CD14-positive monocyte (primary cell): ENCODE data around the gene ELOA. TPM values are rescaled to one million over a fixed set of nuclear protein-coding genes. Genes with fewer than 3 reads are reported as not detected.

Source experiments
- DNase-seq, 3 donors: peaks; one replicate each; pipeline ENCODE4 v3.0.0-alpha.2; 2011 to 2022
- H2AFZ ChIP-seq: 2 replicates; pipeline ENCODE4 v1.6.0; 2012; ENCODE audit warnings: mild to moderate bottlenecking, low read depth, low read length, inconsistent platforms; ENCODE audit not compliant: insufficient read depth, poor library complexity, severe bottlenecking
- H3K27ac ChIP-seq, 2 donors: 1 replicate in 1 of 2; 2 replicates in 1 of 2; pipeline ENCODE4 v1.5.1; 2012 to 2013; ENCODE audit warnings: low read length in 2 of 2, control low read depth in 1 of 2, inconsistent platforms in 1 of 2, low read depth in 1 of 2, mild to moderate bottlenecking in 1 of 2
- H3K27me3 ChIP-seq, 2 donors: one replicate each; pipeline versions ENCODE4 v1.6.0 to v1.6.1; 2011 to 2013; ENCODE audit warnings: low read length in 2 of 2; ENCODE audit not compliant: control insufficient read depth in 2 of 2, insufficient read depth in 2 of 2
- H3K36me3 ChIP-seq, 2 donors: replicated peaks in 1 of 2; 1 replicate in 1 of 2; 2 replicates in 1 of 2; pipeline versions ENCODE4 v1.5.1 to v1.6.1; 2012 to 2013; ENCODE audit warnings: low read length in 2 of 2, control low read depth in 1 of 2, inconsistent platforms in 1 of 2, mild to moderate bottlenecking in 1 of 2; ENCODE audit not compliant: insufficient read depth in 2 of 2, control insufficient read depth in 1 of 2
- H3K4me1 ChIP-seq, 2 donors: 1 replicate in 1 of 2; 2 replicates in 1 of 2; pipeline versions ENCODE4 v1.5.1 to v1.6.1; 2012 to 2013; ENCODE audit warnings: low read length in 2 of 2, control low read depth in 1 of 2, inconsistent platforms in 1 of 2, mild to moderate bottlenecking in 1 of 2, moderate library complexity in 1 of 2; ENCODE audit not compliant: insufficient read depth in 2 of 2, control insufficient read depth in 1 of 2
- H3K4me2 ChIP-seq: replicated peaks from 2 replicates; pipeline ENCODE3; 2012; ENCODE audit warnings: low read length, moderate library complexity, mild to moderate bottlenecking; ENCODE audit not compliant: poor library complexity, severe bottlenecking; ENCODE audit errors: extremely low read depth
- H3K4me3 ChIP-seq, 3 experiments: fragments of 200-600 bp in 1 of 3; sonication (generic) in 1 of 3; replicated peaks in 1 of 3; 1 replicate in 2 of 3; 2 replicates in 1 of 3; pipeline ENCODE4 v1.5.1; 2011 to 2013; ENCODE audit warnings: low read length in 3 of 3, mild to moderate bottlenecking in 3 of 3, control low read depth in 2 of 3, low read depth in 2 of 3, inconsistent platforms in 1 of 3, moderate library complexity in 1 of 3
- H3K79me2 ChIP-seq: 2 replicates; pipeline ENCODE4 v1.6.0; 2012; ENCODE audit warnings: mild to moderate bottlenecking, control low read depth, inconsistent platforms, low read length, moderate library complexity; ENCODE audit not compliant: insufficient read depth
- H3K9ac ChIP-seq: 2 replicates; pipeline ENCODE4 v1.6.0; 2017; ENCODE audit warnings: low read length, mild to moderate bottlenecking; ENCODE audit not compliant: insufficient read depth, poor library complexity, severe bottlenecking
- H3K9me3 ChIP-seq, 2 donors: replicated peaks in 1 of 2; 1 replicate in 1 of 2; 2 replicates in 1 of 2; pipeline versions ENCODE4 v1.5.1 to v1.6.1; 2012 to 2013; ENCODE audit warnings: low read length in 2 of 2, control low read depth in 1 of 2; ENCODE audit not compliant: control insufficient read depth in 1 of 2, insufficient read depth in 1 of 2
- H4K20me1 ChIP-seq: 2 replicates; pipeline ENCODE4 v1.6.0; 2012; ENCODE audit warnings: mild to moderate bottlenecking, low read length, control low read depth, moderate library complexity; ENCODE audit not compliant: insufficient read depth
- H3K27ac Mint-ChIP-seq, 7 donors: one replicate each; pipeline ENCODE4 v1.8.0; 2020; ENCODE audit warnings: mild to moderate bottlenecking in 7 of 7, mixed read lengths in 7 of 7, moderate library complexity in 6 of 7, inconsistent platforms in 2 of 7
- H3K27me3 Mint-ChIP-seq, 3 donors: one replicate each; pipeline ENCODE4 v1.8.0; 2021 to 2022; ENCODE audit warnings: low read depth in 3 of 3, mild to moderate bottlenecking in 3 of 3, mixed read lengths in 3 of 3, moderate library complexity in 3 of 3, inconsistent platforms in 1 of 3
- H3K36me3 Mint-ChIP-seq, 2 donors: one replicate each; pipeline ENCODE4 v1.8.0; 2020; ENCODE audit warnings: mixed read lengths in 2 of 2, inconsistent platforms in 1 of 2, mild to moderate bottlenecking in 1 of 2
- H3K4me1 Mint-ChIP-seq: one replicate; pipeline ENCODE4 v1.8.0; 2020; ENCODE audit warnings: mild to moderate bottlenecking, mixed read lengths
- H3K4me3 Mint-ChIP-seq, 2 donors: one replicate each; pipeline ENCODE4 v1.8.0; 2020; ENCODE audit warnings: mild to moderate bottlenecking in 2 of 2, mixed read lengths in 2 of 2, moderate library complexity in 1 of 2
- H3K9me3 Mint-ChIP-seq, 7 donors: one replicate each; pipeline ENCODE4 v1.8.0; 2020 to 2022; ENCODE audit warnings: mixed read lengths in 7 of 7, mild to moderate bottlenecking in 6 of 7, moderate library complexity in 6 of 7, inconsistent platforms in 2 of 7
- WGBS: methylation state at CpG from one replicate; pipeline ENCODE4 v1.1.5; 2013; ENCODE audit warnings: missing lambda C conversion rate; ENCODE audit not compliant: insufficient coverage; 5-methylcytosine and 5-hydroxymethylcytosine counted together
- intact Hi-C, 2 donors: fragments of 100-400 bp; cut with micrococcal nuclease; formaldehyde crosslinking; loops; one replicate each; pipeline versions ENCODE4 v1.15.0 to v1.15.1; 2023
- polyA plus RNA-seq, 3 donors: library from polyadenylated mRNA; depleted of rRNA in 1 of 3; unstranded in 2 of 3; stranded (reverse) in 1 of 3; fragments of 300-500 nt in 2 of 3; fragments of >200 nt in 1 of 3; fragmentation: Illumina TruSeq in 2 of 3; gene quantifications; 1 replicate in 2 of 3; 2 replicates in 1 of 3; pipeline ENCODE4 v1.2.3, GENCODE V29; 2012 to 2021
- TF ChIP-seq, protein P1 (sequence below): fragments of 200-600 bp; IDR thresholded peaks from one replicate; pipeline ENCODE4 v1.8.0; 2022; ENCODE audit warnings: antibody characterized with exemption, mild to moderate bottlenecking

Gene ELOA
- polyA plus RNA-seq, 3 donors = 25.4 to 31.2 (median 28.7) TPM

DNA sequence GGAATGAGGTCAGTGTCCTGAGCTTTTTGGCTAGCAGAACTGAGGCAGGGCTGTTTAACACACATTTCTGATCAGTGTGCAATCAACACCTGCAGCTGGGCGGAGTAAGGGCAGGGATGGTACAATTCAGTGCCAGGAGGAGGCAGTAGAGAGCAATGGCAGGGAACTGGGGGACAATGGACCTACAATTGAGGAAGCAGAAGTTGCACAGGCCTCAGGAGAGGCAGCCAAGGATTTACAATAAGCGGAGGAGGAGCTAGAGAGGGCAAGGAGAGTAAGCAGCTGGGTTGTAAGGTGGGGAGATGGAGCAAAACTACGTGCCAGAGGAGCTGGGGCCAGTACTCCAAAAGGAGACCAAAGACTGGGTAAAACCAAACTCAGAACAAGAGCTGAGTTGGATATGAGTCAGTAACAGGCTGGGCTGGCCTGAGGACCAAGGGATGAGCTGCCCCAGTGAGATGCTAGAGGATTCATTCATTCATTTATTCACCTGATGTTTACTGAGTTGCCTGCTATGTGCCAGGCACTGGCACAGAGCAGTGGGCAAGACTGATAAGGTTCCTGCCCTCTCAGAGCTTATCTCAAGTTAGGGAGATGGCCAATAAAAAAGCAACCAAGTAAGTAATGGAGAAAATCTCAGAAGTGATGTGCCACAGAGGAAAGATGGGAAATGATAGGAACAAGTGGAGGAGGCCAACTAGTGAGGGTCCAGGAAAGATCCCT, 67.7 kb downstream of the ELOA start:
- peaks cover 46% of the 10 kb centered on the region for H3K4me1 Mint-ChIP-seq
- H3K27ac ChIP-seq = peak overlapping the region; percentile 49 to 83
- H3K4me3 ChIP-seq = peak overlapping the region in 1 of 3 experiments; percentile 27
- H3K79me2 ChIP-seq = no peaks in the 10 kb centered on the region
- H3K9me3 ChIP-seq = no peaks in the 10 kb centered on the region
- no peaks in the 10 kb centered on the region for H3K27me3 Mint-ChIP-seq
- H2AFZ ChIP-seq = peak overlapping the region; percentile 37
- peaks cover 40 to 62% of the 10 kb centered on the region in 2 donors for H3K36me3 Mint-ChIP-seq
- H3K4me3 Mint-ChIP-seq = no peak overlapping the region
- no peak overlapping the region for H3K4me2 ChIP-seq
- H3K36me3 ChIP-seq = peaks cover 20 to 40% of the 10 kb centered on the region in 2 donors
- no peaks in the 10 kb centered on the region for H3K27me3 ChIP-seq
- peak; percentile 82 to 89 (median 85) for DNase-seq
- H3K9ac ChIP-seq = no peak overlapping the region
- H3K4me1 ChIP-seq = peaks cover 46 to 49% of the 10 kb centered on the region in 2 donors
- intact Hi-C loops = loop anchor here (2.0 to 5.0 kb wide), 3 partner anchors 39 to 106 kb away; partner anchors contain the start of gene FUCA1 (in 2 of the 2)
- H4K20me1 ChIP-seq = no peaks in the 10 kb centered on the region
- peak overlapping the region; percentile 84 to 96 (median 91) for H3K27ac Mint-ChIP-seq
- H3K9me3 Mint-ChIP-seq = no peaks in the 10 kb centered on the region
- 19% methylated on average over 3 of the region's 3 CpGs for WGBS
- TF ChIP-seq, protein P1, sequence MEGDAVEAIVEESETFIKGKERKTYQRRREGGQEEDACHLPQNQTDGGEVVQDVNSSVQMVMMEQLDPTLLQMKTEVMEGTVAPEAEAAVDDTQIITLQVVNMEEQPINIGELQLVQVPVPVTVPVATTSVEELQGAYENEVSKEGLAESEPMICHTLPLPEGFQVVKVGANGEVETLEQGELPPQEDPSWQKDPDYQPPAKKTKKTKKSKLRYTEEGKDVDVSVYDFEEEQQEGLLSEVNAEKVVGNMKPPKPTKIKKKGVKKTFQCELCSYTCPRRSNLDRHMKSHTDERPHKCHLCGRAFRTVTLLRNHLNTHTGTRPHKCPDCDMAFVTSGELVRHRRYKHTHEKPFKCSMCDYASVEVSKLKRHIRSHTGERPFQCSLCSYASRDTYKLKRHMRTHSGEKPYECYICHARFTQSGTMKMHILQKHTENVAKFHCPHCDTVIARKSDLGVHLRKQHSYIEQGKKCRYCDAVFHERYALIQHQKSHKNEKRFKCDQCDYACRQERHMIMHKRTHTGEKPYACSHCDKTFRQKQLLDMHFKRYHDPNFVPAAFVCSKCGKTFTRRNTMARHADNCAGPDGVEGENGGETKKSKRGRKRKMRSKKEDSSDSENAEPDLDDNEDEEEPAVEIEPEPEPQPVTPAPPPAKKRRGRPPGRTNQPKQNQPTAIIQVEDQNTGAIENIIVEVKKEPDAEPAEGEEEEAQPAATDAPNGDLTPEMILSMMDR = peak; percentile 97

Other genes with a start within 250 kb of the ELOA start
- gene E2F2, start 212.2 kb upstream of the ELOA start, polyA plus RNA-seq = 1 to 10 TPM in 2 of 3 donors, under 1 TPM in 1; 0.24 to 4.7 (median 1.8) TPM
- gene ID3, start 184.0 kb upstream of the ELOA start, polyA plus RNA-seq = 10 to 100 TPM in 1 of 3 donors, 1 to 10 TPM in 2; 1.1 to 31.1 (median 2.5) TPM
- gene RPL11, start 51.7 kb upstream of the ELOA start, polyA plus RNA-seq = 100 to 1,000 TPM; 542 to 923 (median 552) TPM
- gene PITHD1, start 34.9 kb downstream of the ELOA start, polyA plus RNA-seq = 10 to 100 TPM; 20.8 to 40.8 (median 29.9) TPM
- 10 to 100 TPM; 68.3 to 86.7 (median 74.1) TPM for gene LYPLA2, start 47.7 kb downstream of the ELOA start, polyA plus RNA-seq
- gene GALE, start 57.3 kb downstream of the ELOA start, polyA plus RNA-seq = 10 to 100 TPM; 17.6 to 21.9 (median 18.0) TPM
- gene HMGCL, start 82.0 kb downstream of the ELOA start, polyA plus RNA-seq = 10 to 100 TPM; 17.8 to 26.7 (median 22.1) TPM
- gene FUCA1, start 124.8 kb downstream of the ELOA start, polyA plus RNA-seq = 10 to 100 TPM; 24.2 to 97.7 (median 96.6) TPM
- under 1 TPM; 0.03 to 0.12 (median 0.11) TPM for gene CNR2, start 169.9 kb downstream of the ELOA start, polyA plus RNA-seq
- 10 to 100 TPM; 71.7 to 89.7 (median 71.7) TPM for gene PNRC2, start 216.4 kb downstream of the ELOA start, polyA plus RNA-seq
- gene SRSF10, start 236.9 kb downstream of the ELOA start, polyA plus RNA-seq = 10 to 100 TPM; 66.6 to 76.2 (median 75.6) TPM